Nephron (organoid): Measurements from ENCODE around the gene PLPP4.

Experiments used
- H3K27ac Mint-ChIP-seq, 3 experiments: 2 replicates each; pipeline ENCODE4 v1.8.0; 2020; ENCODE audit warnings: mixed read lengths in 3 of 3, mild to moderate bottlenecking in 2 of 3, moderate library complexity in 1 of 3
- H3K27me3 Mint-ChIP-seq: 2 replicates; pipeline ENCODE4 v1.8.0; 2021; ENCODE audit warnings: low read depth, mild to moderate bottlenecking, moderate library complexity, mixed read lengths
- H3K36me3 Mint-ChIP-seq: 2 replicates; pipeline ENCODE4 v1.8.0; 2020; ENCODE audit warnings: low read depth, mixed read lengths
- H3K4me1 Mint-ChIP-seq: 2 replicates; pipeline ENCODE4 v1.8.0; 2020; ENCODE audit warnings: mixed read lengths
- H3K4me3 Mint-ChIP-seq, 3 experiments: 2 replicates each; pipeline ENCODE4 v1.8.0; 2020; ENCODE audit warnings: mild to moderate bottlenecking in 3 of 3, mixed read lengths in 3 of 3, moderate library complexity in 2 of 3
- H3K9me3 Mint-ChIP-seq: 2 replicates; pipeline ENCODE4 v1.8.0; 2020; ENCODE audit warnings: mixed read lengths
- CTCF ChIP-seq, 3 experiments: fragments of 200-600 bp; sonication (generic); IDR thresholded peaks; one replicate each; pipeline ENCODE4 v1.5.0; 2021; ENCODE audit warnings: antibody characterized with exemption in 3 of 3; ENCODE audit not compliant: unreplicated experiment in 3 of 3

PLPP4 gene

GRCh38 chr10:120462018-120462682 lies 5.1 kb downstream of the PLPP4 start:
- no peak overlapping the region for H3K4me3 Mint-ChIP-seq
- peaks cover 58% of the 10 kb centered on the region for H3K27me3 Mint-ChIP-seq
- H3K9me3 Mint-ChIP-seq = no peaks in the 10 kb centered on the region
- H3K36me3 Mint-ChIP-seq = no peaks in the 10 kb centered on the region
- no peak for TF ChIP-seq CTCF (IDR thresholded peaks at IDR 0.05; ENCODE audit: unreplicated experiment in 3 of 3)
- no peaks in the 10 kb centered on the region for H3K4me1 Mint-ChIP-seq
- no peak overlapping the region for H3K27ac Mint-ChIP-seq

GRCh38 chr10:120465138-120465537 lies 8.1 kb downstream of the PLPP4 start:
- H3K4me1 Mint-ChIP-seq = no peaks in the 10 kb centered on the region
- H3K36me3 Mint-ChIP-seq = no peaks in the 10 kb centered on the region
- H3K9me3 Mint-ChIP-seq = no peaks in the 10 kb centered on the region
- H3K27ac Mint-ChIP-seq = no peak overlapping the region
- TF ChIP-seq CTCF (IDR thresholded peaks at IDR 0.05; ENCODE audit: unreplicated experiment in 3 of 3) = no peak
- H3K4me3 Mint-ChIP-seq = no peak overlapping the region
- H3K27me3 Mint-ChIP-seq = peaks cover 28% of the 10 kb centered on the region

GRCh38 chr10:120466006-120466405 lies 9.0 kb downstream of the PLPP4 start:
- no peak overlapping the region for H3K4me3 Mint-ChIP-seq
- H3K36me3 Mint-ChIP-seq = no peaks in the 10 kb centered on the region
- no peaks in the 10 kb centered on the region for H3K4me1 Mint-ChIP-seq
- peaks cover 19% of the 10 kb centered on the region for H3K27me3 Mint-ChIP-seq
- no peak overlapping the region for H3K27ac Mint-ChIP-seq
- H3K9me3 Mint-ChIP-seq = no peaks in the 10 kb centered on the region
- TF ChIP-seq CTCF (IDR thresholded peaks at IDR 0.05; ENCODE audit: unreplicated experiment in 3 of 3) = no peak

GRCh38 chr10:120473593-120473992 lies 16.6 kb downstream of the PLPP4 start:
- peaks cover 12% of the 10 kb centered on the region for H3K9me3 Mint-ChIP-seq
- H3K27me3 Mint-ChIP-seq = peaks cover 7% of the 10 kb centered on the region
- no peak overlapping the region for H3K4me3 Mint-ChIP-seq
- no peaks in the 10 kb centered on the region for H3K36me3 Mint-ChIP-seq
- H3K4me1 Mint-ChIP-seq = peaks cover 5% of the 10 kb centered on the region
- no peak overlapping the region for H3K27ac Mint-ChIP-seq
- TF ChIP-seq CTCF (IDR thresholded peaks at IDR 0.05; ENCODE audit: unreplicated experiment in 3 of 3) = no peak

GRCh38 chr10:120474956-120475355 lies 17.9 kb downstream of the PLPP4 start:
- Mint-ChIP-seq H3K4me3 (no peak overlapping the region), H3K9me3 (peaks cover 12% of the 10 kb centered on the region), H3K36me3 (no peaks in the 10 kb centered on the region), H3K4me1 (peaks cover 5% of the 10 kb centered on the region), H3K27ac (no peak overlapping the region), H3K27me3 (peaks cover 7% of the 10 kb centered on the region)
- TF ChIP-seq CTCF (IDR thresholded peaks at IDR 0.05; ENCODE audit: unreplicated experiment in 3 of 3) = no peak
